K562 (cell line): ENCODE measurements around the gene SLC25A44. TPM values are rescaled to one million over a fixed set of nuclear protein-coding genes. Genes with fewer than 3 reads are reported as not detected.
A peak's percentile ranks its signal among the peaks of the same experiment; 100 is the strongest.

Experiments used
- ATF7 ChIP-seq: fragments of 450-650 bp; IDR thresholded peaks from 2 replicates; pipeline ENCODE4 v1.7.1; 2014; ENCODE audit warnings: mild to moderate bottlenecking, moderate library complexity
- BCOR ChIP-seq: fragments of 450-650 bp; IDR thresholded peaks from 2 replicates; pipeline ENCODE4 v1.6.1; 2016
- CREB1 ChIP-seq, 2 experiments: sonication (generic) in 1 of 2; formaldehyde crosslinking in 1 of 2; IDR thresholded peaks; 2 replicates each; pipeline versions ENCODE4 v1.6.1 to v1.8.0; 2012 to 2022; ENCODE audit warnings: inconsistent platforms in 1 of 2, mild to moderate bottlenecking in 1 of 2, missing genetic modification reagents in 1 of 2, moderate library complexity in 1 of 2
- CXXC5 ChIP-seq: fragments of 250-450 bp; sonication (Bioruptor Pico); IDR thresholded peaks from 2 replicates; pipeline ENCODE4 v1.8.0; 2022; ENCODE audit warnings: inconsistent platforms, mild to moderate bottlenecking, moderate library complexity
- DMBX1 ChIP-seq: fragments of 250-450 bp; sonication (Bioruptor Pico); IDR thresholded peaks from 2 replicates; pipeline ENCODE4 v1.8.0; 2022; ENCODE audit warnings: inconsistent platforms, mild to moderate bottlenecking, moderate library complexity, borderline replicate concordance
- ETV5 ChIP-seq: sonication (generic); formaldehyde crosslinking; IDR thresholded peaks from 2 replicates; pipeline ENCODE4 v1.4.0; 2020; ENCODE audit warnings: low read depth, mild to moderate bottlenecking, missing genetic modification reagents
- HDAC3 ChIP-seq: fragments of 450-650 bp; IDR thresholded peaks from 2 replicates; pipeline ENCODE4 v1.6.1; 2018; ENCODE audit warnings: borderline replicate concordance, mild to moderate bottlenecking, moderate library complexity; ENCODE audit not compliant: partially characterized antibody
- JUND ChIP-seq, 2 experiments: IDR thresholded peaks; 2 replicates in 1 of 2; 3 replicates in 1 of 2; pipeline ENCODE4 v1.6.1; 2011; ENCODE audit warnings: borderline replicate concordance in 2 of 2, low read depth in 2 of 2, low read length in 2 of 2, improper control_type of control experiment in 1 of 2, missing biosample characterization in 1 of 2, missing genetic modification characterization in 1 of 2, missing genetic modification reagents in 1 of 2
- MBD2 ChIP-seq: sonication (generic); IDR thresholded peaks from 2 replicates; pipeline ENCODE4 v1.6.1; 2016; ENCODE audit warnings: low read depth, borderline replicate concordance
- MCM5 ChIP-seq: fragments of 450-650 bp; IDR thresholded peaks from 2 replicates; pipeline ENCODE4 v1.6.1; 2016; ENCODE audit warnings: low read depth
- MEF2A ChIP-seq: IDR thresholded peaks from 2 replicates; pipeline ENCODE4 v1.6.1; 2011; ENCODE audit warnings: low read depth, mild to moderate bottlenecking, low read length, moderate library complexity; ENCODE audit not compliant: control insufficient read depth
- MEIS2 ChIP-seq: fragments of 450-650 bp; IDR thresholded peaks from 2 replicates; pipeline ENCODE4 v1.6.1; 2014; ENCODE audit warnings: mild to moderate bottlenecking; ENCODE audit not compliant: partially characterized antibody
- MTA3 ChIP-seq: fragments of 450-650 bp; formaldehyde crosslinking; IDR thresholded peaks from 2 replicates; pipeline ENCODE4 v1.6.1; 2017; ENCODE audit warnings: mild to moderate bottlenecking, borderline replicate concordance
- RBM25 ChIP-seq: fragments of 200-400 bp; formaldehyde crosslinking; IDR thresholded peaks from 2 replicates; pipeline ENCODE4 v1.6.1; 2018; ENCODE audit warnings: low read length, low read depth, moderate library complexity; ENCODE audit not compliant: severe bottlenecking
- RCOR1 ChIP-seq, 2 experiments: IDR thresholded peaks; 2 replicates each; pipeline ENCODE4 v1.6.1; 2012; ENCODE audit warnings: low read depth in 2 of 2, low read length in 2 of 2, borderline replicate concordance in 1 of 2, improper control_type of control experiment in 1 of 2
- SIN3A ChIP-seq, 2 experiments: fragments of 150-350 bp in 1 of 2; IDR thresholded peaks; 2 replicates each; pipeline ENCODE4 v1.6.1; 2011 to 2016; ENCODE audit warnings: borderline replicate concordance in 2 of 2, low read depth in 2 of 2, low read length in 2 of 2, mild to moderate bottlenecking in 2 of 2, moderate library complexity in 2 of 2; ENCODE audit not compliant: control insufficient read depth in 1 of 2
- SMARCA4 ChIP-seq: fragments of 450-650 bp; IDR thresholded peaks from 2 replicates; pipeline ENCODE4 v1.6.1; 2016
- SPI1 ChIP-seq: IDR thresholded peaks from 2 replicates; pipeline ENCODE4 v1.6.1; 2011; ENCODE audit warnings: low read depth, low read length, control low read depth, borderline replicate concordance
- TAF7 ChIP-seq: fragments of 450-650 bp; IDR thresholded peaks from 2 replicates; pipeline ENCODE4 v1.6.1; 2016; ENCODE audit warnings: missing genetic modification characterization, missing compliant biosample characterization
- ZNF184 ChIP-seq: sonication (generic); formaldehyde crosslinking; IDR thresholded peaks from 2 replicates; pipeline ENCODE4 v1.5.0; 2020; ENCODE audit warnings: missing genetic modification reagents
- ZNF77 ChIP-seq: fragments of 250-450 bp; sonication (Bioruptor Pico); IDR thresholded peaks from 2 replicates; pipeline ENCODE4 v1.5.0; 2020
- ZZZ3 ChIP-seq: fragments of 450-650 bp; IDR thresholded peaks from 2 replicates; pipeline ENCODE4 v1.6.1; 2016; ENCODE audit warnings: antibody characterized with exemption, mild to moderate bottlenecking, moderate library complexity
- polyA plus RNA-seq, 8 experiments: library from polyadenylated mRNA; depleted of rRNA in 4 of 8; stranded (reverse) in 5 of 8; unstranded in 3 of 8; fragments of >200 nt; fragmentation: Nextera tagmentation in 2 of 8; fragmentation: Illumina TruSeq in 1 of 8; extraction: Ambion mirVana in 2 of 8; extraction: Trizol in 1 of 8; gene quantifications; 2 replicates each; pipeline versions ENCODE4 v1.2.1 to v1.2.3, GENCODE V29; 2011 to 2014; ENCODE audit warnings: inconsistent platforms in 1 of 8, missing spikeins in 1 of 8
- total RNA-seq, 7 experiments: library from RNA; depleted of rRNA in 6 of 7; stranded (reverse); fragments of >200 nt in 6 of 7; fragmentation: Illumina TruSeq in 2 of 7; extraction: Trizol in 2 of 7; gene quantifications; 2 replicates each; pipeline versions ENCODE4 v1.2.1 to v1.2.3, GENCODE V29; 2011 to 2021; ENCODE audit warnings: low replicate concordance in 1 of 7
- TF ChIP-seq, protein P1 (sequence below): sonication (generic); formaldehyde crosslinking; IDR thresholded peaks from 2 replicates; pipeline ENCODE4 v1.8.0; 2022; ENCODE audit warnings: mild to moderate bottlenecking, missing genetic modification reagents, borderline replicate concordance
- TF ChIP-seq, protein P2 (sequence below): IDR thresholded peaks from 2 replicates; pipeline ENCODE4 v1.6.1; 2012; ENCODE audit warnings: low read depth, low read length, improper control_type of control experiment, borderline replicate concordance

Gene SLC25A44
- total and polyA plus RNA-seq, 9 of the 15 experiments (the other 6 are each of a cell fraction or from before 2014, with no cell fraction given): 4.4 to 22.8 (median 12.5) TPM

DNA sequence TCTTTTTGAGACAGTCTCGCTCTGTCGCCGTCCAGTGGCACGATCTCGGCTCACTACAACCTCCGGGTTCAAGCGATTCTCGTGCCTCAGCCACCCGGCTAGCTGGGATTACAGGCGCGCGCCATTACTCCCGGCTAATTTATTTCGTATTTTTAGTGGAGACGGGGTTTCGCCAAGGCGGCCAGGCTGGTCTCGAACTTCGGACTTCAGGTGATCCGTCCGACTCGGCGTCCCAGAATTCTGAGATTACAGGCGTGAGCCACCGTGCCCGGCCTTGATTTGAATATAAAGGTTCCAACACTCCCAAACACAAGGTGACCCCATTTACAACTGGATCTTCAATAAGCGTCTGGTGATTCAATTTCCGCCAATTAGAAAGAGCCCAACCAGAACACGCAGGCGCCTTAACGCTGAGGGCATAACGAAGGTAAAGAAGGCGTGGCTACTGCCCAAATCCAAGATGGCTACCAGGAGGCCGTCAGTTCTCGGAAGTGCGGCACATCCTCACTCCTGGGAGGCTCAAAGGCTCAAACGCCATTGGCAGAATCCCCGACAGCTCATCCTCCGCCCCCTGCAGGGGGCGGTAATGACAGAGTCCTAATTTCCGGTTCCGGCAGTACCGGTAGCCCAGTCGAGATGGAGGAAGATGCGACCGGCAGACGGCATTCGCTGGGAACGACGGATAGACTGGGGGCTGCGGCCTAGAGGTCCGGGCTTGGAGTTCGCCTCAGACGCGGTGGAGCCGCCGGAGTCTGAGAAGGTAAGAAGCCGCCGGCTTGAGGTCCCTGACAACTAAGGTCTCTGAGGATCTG, at the start of gene SLC25A44 (continued):
- peak; percentile 66; the same call in 1 of the 2 replicates for TF ChIP-seq MBD2
- no peak for TF ChIP-seq RBM25
- peak; percentile 84 for TF ChIP-seq CXXC5
- peak; percentile 83 for TF ChIP-seq MEIS2
- peak; percentile 91 for TF ChIP-seq ATF7
- TF ChIP-seq HDAC3: no peak
- no peak for TF ChIP-seq DMBX1
- no peak for TF ChIP-seq MCM5
- peak; percentile 80 for TF ChIP-seq CREB1 (IDR thresholded peaks at IDR 0.05)
- peak; percentile 87 for TF ChIP-seq CREB1 (CRISPR knock-in tag; IDR thresholded peaks at IDR 0.05)
- TF ChIP-seq ETV5 (CRISPR knock-in tag): peak; percentile 69; the same call in 1 of the 2 replicates
- TF ChIP-seq, protein P1, sequence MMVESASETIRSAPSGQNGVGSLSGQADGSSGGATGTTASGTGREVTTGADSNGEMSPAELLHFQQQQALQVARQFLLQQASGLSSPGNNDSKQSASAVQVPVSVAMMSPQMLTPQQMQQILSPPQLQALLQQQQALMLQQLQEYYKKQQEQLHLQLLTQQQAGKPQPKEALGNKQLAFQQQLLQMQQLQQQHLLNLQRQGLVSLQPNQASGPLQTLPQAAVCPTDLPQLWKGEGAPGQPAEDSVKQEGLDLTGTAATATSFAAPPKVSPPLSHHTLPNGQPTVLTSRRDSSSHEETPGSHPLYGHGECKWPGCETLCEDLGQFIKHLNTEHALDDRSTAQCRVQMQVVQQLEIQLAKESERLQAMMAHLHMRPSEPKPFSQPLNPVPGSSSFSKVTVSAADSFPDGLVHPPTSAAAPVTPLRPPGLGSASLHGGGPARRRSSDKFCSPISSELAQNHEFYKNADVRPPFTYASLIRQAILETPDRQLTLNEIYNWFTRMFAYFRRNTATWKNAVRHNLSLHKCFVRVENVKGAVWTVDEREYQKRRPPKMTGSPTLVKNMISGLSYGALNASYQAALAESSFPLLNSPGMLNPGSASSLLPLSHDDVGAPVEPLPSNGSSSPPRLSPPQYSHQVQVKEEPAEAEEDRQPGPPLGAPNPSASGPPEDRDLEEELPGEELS (CRISPR knock-in tag): 0 out of 2 replicates have a peak, but pooled peaks have one; percentile 17
- TF ChIP-seq ZZZ3: 0 out of 2 replicates have a peak, but pooled peaks have one; percentile 68
- peak in 1 of 2 experiments; percentile 72; a peak in 2 of 4 replicates for TF ChIP-seq RCOR1 (IDR thresholded peaks at IDR 0.05; ENCODE audit: borderline replicate concordance in 1 of 2, low read depth in 2 of 2, low read length in 2 of 2)
- TF ChIP-seq JUND (IDR thresholded peaks at IDR 0.05; ENCODE audit: borderline replicate concordance, low read depth, low read length): peak; percentile 81
- peak; percentile 67; the same call in 1 of the 3 replicates for TF ChIP-seq JUND (tag; IDR thresholded peaks at IDR 0.05; ENCODE audit: borderline replicate concordance, low read depth, low read length)
- peak; percentile 75 for TF ChIP-seq TAF7 (tag)
- TF ChIP-seq SIN3A (IDR thresholded peaks at IDR 0.05; ENCODE audit: borderline replicate concordance in 2 of 2, control insufficient read depth in 1 of 2, low read depth in 2 of 2, low read length in 2 of 2): peak; percentile 52 to 82; a peak in 2 of 4 replicates
- peak; percentile 13; the same call in 1 of the 2 replicates for TF ChIP-seq SMARCA4
- TF ChIP-seq ZNF184 (CRISPR knock-in tag): no peak
- peak; percentile 61; the same call in 1 of the 2 replicates for TF ChIP-seq SPI1
- peak; percentile 44; the same call in 1 of the 2 replicates for TF ChIP-seq MTA3
- TF ChIP-seq, protein P2, sequence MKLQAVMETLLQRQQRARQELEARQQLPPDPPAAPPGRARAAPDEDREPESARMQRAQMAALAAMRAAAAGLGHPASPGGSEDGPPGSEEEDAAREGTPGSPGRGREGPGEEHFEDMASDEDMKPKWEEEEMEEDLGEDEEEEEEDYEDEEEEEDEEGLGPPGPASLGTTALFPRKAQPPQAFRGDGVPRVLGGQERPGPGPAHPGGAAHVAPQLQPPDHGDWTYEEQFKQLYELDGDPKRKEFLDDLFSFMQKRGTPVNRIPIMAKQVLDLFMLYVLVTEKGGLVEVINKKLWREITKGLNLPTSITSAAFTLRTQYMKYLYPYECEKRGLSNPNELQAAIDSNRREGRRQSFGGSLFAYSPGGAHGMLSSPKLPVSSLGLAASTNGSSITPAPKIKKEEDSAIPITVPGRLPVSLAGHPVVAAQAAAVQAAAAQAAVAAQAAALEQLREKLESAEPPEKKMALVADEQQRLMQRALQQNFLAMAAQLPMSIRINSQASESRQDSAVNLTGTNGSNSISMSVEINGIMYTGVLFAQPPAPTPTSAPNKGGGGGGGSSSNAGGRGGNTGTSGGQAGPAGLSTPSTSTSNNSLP: peak; percentile 60; the same call in 1 of the 2 replicates
- 0 out of 2 replicates have a peak, but pooled peaks have one; percentile 14 for TF ChIP-seq MEF2A
- no peak for TF ChIP-seq ZNF77
- peak; percentile 49; the same call in 1 of the 2 replicates for TF ChIP-seq BCOR
